GM21576 (cell line): ENCODE data around the gene RYR2.

Source experiments
- ATAC-seq: cut with Tn5 transposase; IDR thresholded peaks from one replicate; pipeline ENCODE4 v1.9.1; 2021; ENCODE audit warnings: mild to moderate bottlenecking, moderate library complexity; ENCODE audit not compliant: unreplicated experiment

Gene RYR2

DNA sequence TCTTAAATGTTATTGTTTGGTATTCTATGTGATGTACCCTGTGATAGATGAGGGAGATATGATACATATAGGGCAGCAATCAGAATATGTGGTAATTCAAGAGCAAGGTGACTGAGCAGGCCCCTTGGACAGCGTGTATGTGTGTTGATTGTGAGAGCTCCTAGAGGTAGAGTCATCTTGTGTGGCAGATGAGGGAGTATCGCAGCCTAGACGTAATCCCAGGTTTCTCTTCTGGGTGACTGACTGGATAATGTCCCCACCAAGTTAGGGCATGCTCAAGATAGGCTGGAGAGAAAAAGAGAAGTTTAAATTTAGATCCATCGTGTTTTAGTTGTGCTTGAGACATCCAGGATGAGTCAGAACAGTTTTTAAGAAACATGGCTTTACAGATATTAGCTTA, 663.5 kb downstream of the RYR2 start:
- ATAC-seq, result no peak

DNA sequence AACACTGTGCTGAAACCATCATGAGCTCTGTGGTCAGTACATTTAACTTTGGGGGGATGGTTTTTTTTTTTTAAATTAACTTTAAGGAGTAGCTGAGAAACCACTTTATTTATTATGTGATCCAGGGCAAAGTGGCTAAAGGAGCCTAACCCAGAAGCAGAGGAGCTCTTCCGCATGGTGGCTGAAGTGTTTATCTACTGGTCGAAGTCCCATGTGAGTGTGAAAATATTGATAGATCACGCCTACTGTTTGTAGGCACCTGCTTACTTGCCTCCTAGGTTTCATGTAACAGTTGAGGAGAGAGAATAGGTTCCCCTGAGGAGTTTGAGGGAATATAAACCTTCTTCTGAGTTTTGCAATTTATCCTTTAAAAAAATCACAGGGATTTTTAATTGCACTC, 667.4 kb downstream of the RYR2 start:
- ATAC-seq, result no peak

DNA sequence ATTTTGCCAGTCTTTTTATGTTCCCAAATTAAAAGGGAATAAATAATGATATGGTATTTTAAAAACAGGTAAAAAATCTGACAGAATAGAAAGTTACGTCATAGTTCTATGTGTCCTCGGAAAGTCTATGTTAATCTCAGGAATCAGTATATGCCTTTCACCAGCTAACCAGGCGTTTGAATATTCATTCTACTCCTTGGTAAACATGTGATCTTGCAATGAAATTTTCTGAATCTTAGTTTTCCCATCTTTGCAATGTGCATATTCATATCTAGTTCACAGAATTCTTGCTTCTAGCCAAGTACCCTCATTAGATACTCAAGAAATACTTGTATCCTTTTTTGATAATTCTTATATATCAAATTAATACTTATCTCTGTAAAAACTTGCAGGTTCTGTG, 669.3 kb downstream of the RYR2 start:
- no peak for ATAC-seq

DNA sequence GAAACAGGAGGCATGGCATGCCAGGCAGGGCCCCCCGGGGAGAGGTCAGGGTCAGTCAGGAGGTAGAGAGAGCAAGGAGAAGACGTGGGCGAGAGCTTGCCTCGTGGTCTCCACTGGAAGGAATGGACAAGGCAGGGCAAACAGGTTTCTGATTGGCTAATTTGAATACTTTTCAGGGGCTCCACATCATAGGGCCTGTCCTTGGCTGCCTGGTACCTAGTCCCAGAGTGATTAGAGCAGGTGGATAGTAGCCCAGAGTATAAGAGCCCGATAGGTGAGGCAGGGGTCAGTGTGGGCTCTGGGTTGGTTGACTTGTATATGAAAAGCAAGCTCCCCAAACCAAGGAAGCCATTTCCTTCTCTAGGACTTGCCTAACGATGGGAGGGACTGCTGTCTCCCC, 670.1 kb downstream of the RYR2 start:
- ATAC-seq, result no peak

DNA sequence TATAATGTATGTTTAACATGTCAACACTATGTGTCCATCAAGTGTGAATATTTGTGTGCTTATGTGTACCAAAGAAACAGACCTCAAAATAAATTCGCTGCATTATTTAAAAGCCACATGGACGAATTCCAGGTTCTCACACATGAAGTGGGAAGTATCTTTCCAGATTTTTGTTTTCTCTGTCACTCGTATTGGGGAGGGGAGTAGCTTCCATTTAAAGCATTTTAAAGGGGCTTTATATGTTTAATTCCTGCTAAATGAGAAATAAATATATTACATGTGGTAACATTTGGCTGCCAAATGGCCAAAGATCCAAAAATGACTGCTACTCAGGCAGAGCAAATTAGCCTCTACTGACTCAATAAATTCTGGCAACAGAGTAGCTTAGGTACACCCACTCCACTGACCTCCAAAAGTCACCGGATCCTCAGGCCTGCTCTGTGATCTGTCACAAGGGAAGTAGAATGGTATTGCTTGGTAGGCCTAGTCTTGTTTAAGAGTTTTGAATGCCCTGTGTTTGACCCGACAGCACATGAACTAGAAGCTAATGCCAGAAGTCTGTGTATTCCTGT, 670.7 kb downstream of the RYR2 start:
- ATAC-seq, result no peak

DNA sequence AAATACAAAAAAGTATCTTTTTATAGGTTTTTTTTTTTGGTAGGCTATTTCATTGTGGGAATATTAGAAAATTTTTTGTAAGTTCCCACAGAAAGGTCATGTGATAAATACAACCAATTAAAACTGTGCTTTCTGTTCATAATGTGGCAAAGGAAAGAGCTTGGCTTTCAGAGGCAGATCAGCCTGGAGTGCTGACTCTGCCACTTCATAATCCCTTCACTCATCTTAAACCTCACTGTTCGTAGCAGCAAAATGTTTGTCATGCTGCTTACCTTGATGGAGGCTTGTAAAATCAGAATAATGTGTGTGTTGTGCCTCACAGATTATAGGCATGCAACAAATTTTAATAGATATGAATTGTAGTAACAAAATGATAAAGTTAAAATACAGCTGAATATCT, 671.9 kb downstream of the RYR2 start:
- ATAC-seq, result no peak

DNA sequence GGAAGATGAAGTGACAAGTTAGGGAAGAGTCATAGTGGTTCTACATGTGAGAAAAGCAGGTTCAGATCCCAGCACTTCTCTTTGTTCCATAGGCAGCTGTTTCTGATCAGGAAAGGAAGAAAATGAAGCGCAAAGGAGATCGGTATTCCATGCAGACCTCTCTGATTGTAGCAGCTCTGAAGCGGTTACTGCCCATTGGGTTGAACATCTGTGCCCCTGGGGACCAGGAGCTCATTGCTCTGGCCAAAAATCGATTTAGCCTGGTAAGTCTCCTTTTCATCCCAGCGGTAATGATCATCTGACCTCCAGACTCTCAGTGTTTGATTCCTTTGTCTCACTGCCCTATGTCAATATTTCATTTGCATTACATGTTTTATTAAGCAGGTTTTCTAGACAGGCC, 675.1 kb downstream of the RYR2 start:
- ATAC-seq, result no peak

DNA sequence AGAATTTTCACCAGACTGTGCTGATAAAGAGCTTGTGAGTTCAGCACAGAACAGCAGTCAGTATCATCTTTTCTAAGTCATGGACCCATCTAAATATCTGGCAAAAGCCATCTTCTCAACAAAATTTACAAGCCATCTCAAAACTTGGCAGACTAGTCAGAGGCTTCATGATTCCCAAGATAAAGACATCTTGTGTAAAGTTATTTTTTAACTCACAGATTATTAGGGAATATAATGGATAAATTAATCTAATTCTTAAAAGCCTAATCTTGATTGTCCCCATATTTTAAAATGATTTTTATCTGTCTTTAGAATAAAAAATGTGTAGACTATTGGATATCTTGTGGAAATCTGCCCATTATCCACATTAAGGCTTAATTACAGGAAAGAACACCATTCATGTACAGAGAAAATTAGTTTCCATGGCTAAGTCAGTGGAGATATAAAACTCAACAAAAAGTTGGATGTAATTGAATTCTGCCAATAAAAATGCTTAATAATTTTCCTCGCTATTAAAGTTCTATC, 688.9 kb downstream of the RYR2 start:
- ATAC-seq, result no peak

DNA sequence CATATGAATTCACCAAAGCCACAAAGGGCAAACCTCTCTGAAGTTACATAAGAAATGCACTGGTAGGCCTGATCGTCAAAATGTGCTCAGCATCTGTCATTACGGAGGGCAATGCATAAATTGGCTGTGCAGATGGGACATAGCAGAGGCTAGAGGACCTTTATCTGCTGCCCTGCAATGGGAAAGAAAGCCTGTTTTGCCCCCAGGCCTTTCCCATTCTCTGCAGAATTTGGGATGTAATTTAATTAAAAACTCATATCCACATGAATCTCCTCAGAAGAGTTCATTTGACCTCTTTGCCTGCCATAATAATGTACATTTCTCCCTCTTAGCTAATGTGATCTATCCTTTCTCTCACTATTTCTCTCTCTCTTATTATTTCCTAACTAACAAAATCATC, 690.7 kb downstream of the RYR2 start:
- no peak for ATAC-seq

DNA sequence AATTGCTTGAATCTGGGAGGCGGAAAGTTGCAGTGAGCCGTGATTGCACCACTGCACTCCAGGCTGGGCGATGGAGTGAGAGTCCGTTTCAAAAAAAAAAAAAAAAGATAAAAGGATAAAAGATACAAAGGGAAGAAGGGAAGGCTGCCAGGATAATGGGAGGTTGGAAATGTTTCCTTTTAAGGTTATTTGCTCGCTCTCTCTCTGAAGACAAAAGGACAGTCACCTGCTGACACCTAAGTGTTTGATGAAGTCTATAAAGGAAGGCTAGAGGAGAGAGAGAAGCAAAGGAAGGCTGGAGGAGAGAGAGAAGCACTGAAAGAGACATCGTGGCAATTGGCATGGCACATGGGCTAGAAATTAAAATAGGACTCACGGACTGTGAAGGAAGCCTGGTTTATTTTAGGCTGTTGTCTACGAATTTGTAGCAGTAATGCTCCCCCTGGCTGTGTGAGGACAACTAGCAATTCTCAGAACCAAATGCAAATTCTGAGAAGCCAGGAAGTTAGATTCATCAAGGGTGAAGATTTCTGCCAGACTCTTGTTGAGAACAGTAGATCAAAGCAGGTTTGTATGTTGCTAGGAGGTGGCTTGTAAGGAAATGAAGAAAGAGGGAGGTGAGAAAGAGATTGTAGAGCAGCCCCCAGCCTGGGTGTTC, 694.5 kb downstream of the RYR2 start:
- no peak for ATAC-seq

DNA sequence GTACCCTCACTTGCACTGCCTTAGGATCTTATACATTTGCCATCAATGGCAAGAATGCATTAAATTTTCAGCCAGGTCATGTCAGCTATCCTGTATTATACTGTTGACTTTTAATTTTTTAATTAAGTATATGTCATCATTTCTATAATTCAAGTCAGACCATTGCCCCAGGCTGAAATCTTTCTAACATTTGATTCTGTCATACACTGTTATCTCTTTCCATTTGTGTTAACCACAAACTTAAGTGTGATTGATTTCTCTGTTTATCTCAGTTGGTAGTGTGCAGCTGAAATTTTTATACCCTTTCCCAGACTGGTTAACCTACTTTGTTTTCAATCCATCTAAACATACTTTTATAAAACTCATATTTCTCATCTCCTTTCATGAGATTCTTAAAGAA, 695.5 kb downstream of the RYR2 start:
- no peak for ATAC-seq

DNA sequence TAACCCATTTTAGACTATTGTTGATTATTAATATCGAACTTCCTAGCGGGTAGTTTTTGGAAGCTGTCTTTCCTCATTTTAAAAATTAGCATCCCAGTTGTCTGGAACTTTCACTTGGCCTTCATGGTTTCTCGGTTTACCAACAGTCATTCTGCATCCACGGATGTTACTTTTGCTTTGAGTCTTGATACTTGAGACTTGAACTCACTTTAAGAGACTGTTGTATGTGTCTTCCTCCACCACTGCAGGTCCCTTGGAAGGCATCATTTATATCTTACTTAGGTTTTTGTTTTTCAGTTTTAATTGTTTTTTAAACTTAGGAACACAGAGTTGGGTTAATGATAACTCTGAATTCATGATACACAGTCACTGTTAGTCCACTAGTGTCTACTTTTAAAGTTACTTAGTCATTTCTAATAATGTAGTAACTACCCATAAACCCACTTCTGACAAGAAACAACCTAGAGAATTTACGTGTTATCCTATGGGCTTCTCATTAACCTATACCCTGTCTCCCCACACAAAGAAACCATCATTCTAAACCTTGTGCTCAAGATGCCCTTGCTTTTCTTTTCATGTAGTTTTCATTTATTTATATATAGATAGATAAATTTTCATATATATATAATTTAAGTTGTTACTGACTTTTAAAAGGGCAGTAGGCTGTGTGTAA, 696.1 kb downstream of the RYR2 start:
- ATAC-seq, result no peak

DNA sequence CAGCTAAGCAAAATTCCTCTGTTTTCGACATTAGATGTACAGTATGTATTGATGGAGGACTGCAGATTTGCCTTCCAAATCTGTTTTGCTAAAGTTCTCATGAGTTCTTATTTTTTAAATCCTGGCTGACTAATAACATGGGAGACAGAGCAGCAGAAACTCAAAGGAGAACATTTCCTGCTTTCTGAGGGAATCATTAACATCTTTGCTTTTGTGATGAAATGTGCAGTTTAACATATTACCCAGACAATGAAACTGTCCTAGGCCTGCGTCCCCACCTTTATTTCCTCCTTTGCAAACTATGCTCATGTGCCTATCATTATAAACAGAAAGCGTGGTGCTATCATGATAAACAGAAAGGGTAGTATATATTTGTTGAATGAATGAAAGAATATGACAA, 698.9 kb downstream of the RYR2 start:
- ATAC-seq, result no peak

DNA sequence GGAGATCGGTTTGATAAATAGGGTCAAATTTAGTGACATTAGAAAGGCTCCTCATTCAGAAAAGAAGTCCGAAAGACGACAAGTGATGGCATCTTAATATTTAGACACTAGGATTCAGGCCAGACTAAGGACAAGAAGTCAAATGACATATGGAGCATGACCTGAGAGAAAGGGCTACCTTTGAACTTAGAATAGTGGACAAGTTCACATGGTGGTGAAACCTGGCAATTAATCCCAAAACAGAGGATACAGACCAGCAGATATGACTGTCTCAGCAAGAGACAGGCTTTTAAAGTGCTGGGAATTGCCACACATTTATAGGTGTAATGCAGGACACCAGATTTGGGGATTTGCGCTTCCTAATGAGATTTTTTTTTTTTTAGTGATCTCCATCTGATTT, 703.6 kb downstream of the RYR2 start:
- ATAC-seq, result no peak

DNA sequence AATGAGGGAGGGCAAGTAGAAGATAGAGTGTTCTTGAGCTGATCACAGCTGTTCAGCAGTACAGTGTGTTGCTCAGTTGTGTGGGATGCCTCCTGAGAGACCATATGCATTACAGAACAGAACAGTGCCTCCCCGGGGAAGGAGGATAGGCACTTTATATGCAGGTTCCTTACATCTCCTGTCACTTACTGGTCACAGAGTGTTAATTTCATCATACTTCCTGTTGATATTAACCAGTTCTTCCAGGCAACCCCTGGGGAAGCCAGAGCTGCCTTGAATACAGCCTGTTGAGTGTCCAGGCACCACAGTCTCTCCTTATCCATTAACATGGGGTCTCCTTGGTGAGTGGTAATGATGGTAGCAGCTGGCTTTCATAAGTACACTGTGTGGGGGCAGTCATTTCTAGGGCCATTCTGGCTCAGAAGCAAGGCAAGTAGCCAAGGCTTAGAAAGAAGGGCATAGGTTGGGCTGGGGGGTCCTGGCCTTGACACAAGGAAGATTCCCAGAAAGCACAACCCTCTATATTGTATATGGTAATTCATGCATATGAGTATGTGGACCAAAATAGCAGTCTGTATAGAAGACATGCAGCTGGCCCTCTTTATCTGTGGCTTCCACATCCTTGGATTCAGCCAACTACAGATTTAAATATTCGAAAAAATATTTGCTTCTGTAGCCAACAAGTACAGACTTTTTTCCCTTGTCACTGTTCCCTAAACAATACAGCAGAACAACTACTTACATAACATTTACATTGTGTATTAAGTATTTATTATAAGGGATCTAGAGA, 706.4 kb downstream of the RYR2 start:
- ATAC-seq, result no peak

DNA sequence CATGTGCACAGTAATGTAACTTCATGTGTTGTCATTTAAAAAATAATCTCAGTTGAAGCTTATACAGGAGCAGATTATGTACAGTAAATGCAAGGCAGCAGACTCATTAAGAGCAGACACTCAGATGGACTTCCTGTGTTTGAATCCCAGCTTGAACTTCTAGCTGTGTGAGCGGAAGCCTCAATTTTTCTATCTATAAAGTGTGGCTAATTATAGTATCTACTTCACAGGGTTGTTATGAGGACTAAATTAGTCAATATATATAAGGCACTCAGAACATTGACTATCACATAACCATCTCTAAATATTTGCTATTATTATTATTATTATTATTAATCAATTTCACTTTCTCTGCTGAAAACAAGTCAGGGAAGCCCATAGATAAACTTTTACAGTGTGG, 707.1 kb downstream of the RYR2 start:
- no peak for ATAC-seq

DNA sequence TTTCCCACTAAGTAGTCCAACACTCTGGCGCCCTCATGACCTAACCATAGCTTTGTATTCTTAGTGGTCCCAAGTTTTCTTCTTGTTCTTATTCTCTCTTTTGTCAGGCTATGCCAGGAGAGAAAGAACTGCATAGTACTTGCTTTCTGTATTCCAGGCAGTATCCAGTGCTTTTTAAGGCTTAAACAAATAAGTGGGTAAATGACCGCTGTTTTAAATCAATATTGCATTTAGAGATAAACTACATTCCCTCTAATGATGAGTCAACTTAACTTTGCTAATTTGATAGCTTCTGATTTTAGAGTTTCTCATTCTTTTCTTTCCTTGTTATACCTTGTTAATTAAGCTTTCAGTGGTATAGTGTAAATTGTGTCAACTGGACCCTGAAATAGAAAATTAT, 709.1 kb downstream of the RYR2 start:
- ATAC-seq, result no peak

DNA sequence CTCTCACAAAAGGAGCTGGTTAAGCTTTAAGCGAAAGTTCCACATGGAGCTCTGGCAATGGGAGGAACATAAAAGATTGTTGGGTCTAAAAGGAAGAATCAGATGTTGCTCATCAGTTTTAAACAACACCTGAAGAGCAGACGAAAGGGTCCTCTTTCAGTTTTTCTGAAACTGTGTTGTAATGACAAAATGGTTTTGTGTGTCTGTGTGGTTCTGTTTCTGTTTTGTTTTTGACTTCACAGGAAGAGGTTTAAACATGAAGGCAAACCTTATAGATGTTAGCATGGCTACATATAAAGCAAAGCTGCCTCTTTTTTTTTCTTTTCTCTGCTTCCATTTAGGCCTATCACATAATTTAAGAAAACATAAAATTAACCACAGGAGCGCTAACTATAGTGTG, 712.6 kb downstream of the RYR2 start:
- no peak for ATAC-seq

DNA sequence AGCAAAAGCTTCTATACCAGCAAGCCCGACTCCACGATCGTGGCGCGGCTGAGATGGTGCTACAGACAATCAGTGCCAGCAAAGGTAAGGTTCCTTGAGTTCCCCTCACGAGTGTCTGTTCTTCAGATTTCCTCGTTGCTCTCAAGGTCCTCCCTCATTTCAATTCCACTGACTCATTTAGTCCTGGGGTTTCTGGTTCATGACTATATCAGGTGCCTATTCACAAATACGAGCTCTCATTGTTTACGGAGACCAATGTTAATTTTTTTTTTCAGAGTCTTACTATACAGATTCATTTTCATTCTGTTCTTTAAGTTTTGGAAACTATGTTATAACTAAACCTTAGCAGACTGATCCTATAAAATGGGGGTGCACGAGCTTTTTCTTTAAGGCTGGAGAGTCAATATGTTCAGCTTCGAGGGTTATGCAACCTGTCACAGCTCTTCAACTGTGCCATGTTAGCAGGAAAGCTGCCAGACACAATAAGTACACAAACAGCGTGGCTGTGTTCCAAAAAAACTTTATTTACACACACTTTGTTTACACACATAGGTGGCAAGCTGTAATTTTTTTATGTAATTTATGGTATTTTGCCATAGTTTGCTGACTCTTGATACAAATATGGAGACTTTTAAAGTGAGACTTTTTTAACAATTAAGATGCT, 714.5 kb downstream of the RYR2 start:
- no peak for ATAC-seq

DNA sequence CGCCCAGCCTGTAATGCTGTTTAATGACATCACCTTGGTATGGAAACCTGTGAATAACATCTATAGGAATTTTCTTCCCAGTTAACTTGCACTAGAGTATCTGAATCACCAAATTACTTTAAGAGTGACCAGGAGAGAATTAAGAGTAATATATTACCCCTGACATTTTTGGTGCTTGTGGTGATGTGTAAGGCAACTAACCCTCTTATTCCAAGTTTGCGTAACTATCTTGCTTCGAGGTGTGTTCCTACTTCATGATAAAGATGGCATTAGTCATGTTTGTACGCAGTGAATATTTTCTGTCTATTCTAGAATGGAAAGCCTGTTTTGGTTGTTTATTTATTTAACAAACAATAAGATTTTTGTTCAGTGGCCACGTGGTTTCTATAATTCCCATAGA, 717.4 kb downstream of the RYR2 start:
- ATAC-seq, result no peak

DNA sequence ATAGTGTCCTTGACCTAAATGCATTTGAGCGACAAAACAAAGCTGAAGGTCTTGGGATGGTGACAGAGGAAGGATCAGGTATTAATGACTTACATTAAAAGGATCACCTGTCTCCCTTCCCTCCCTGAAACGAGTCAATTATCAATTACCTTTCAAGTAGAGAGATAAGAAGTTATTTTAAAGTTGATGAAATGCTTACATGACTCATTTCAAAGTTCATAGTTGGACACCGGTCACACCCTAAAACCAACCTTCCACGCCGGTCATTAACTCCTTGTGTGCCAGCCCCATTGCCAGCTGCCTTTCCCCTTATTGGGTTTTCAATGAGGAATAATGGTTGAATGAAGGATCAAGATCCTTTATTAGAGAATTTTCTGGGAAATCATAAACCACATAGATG, 719.0 kb downstream of the RYR2 start:
- ATAC-seq, result no peak
